HUES6 (cell line): ENCODE measurements around the gene IFT43.

Experiments used
- H3K27ac ChIP-seq: 2 replicates; pipeline ENCODE4 v1.7.0; 2013; ENCODE audit warnings: low read depth, mild to moderate bottlenecking, low read length, inconsistent platforms
- H3K27me3 ChIP-seq: 2 replicates; pipeline ENCODE4 v1.6.1; 2013; ENCODE audit warnings: low read length; ENCODE audit not compliant: control insufficient read depth, insufficient read depth
- H3K36me3 ChIP-seq: 2 replicates; pipeline ENCODE4 v1.6.1; 2013; ENCODE audit warnings: low read length; ENCODE audit not compliant: control insufficient read depth, insufficient read depth
- H3K4me1 ChIP-seq: 2 replicates; pipeline ENCODE4 v1.6.1; 2013; ENCODE audit warnings: low read length; ENCODE audit not compliant: control insufficient read depth, insufficient read depth
- H3K4me3 ChIP-seq: 2 replicates; pipeline ENCODE4 v1.5.1; 2013; ENCODE audit warnings: low read depth, low read length
- H3K9ac ChIP-seq: one replicate; pipeline ENCODE4 v1.6.1; 2013; ENCODE audit warnings: mild to moderate bottlenecking, low read length
- H3K9me3 ChIP-seq: 2 replicates; pipeline ENCODE4 v1.6.1; 2013; ENCODE audit warnings: low read depth, low read length; ENCODE audit not compliant: control insufficient read depth, insufficient read depth

The IFT43 gene

DNA sequence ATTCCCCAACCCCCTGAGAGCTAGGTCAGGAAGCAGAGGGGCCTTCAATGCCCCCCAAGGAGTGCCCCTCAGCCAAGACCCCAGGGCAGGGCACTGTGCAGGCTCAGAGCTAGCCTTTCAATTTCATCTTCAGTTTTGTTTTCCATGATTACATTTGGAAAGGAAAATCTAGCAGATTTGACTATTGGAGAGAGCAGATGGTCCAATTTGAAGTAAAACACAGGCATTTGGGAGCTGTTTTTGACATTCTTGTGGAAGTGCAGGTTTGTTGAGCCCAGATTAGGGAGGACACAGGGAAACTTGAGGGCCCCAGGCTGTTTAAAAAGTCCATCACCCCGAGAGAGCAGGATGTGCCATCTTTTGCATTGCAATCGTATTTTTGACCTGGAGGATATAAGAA lies 107.5 kb downstream of the IFT43 start:
- H3K27ac ChIP-seq = no peak overlapping the region
- H3K9ac ChIP-seq = no peak overlapping the region
- 0 out of 2 replicates have a peak, but pooled peaks cover 3% of the 10 kb centered on the region for H3K27me3 ChIP-seq
- no peaks in the 10 kb centered on the region for H3K36me3 ChIP-seq
- peaks cover 27% of the 10 kb centered on the region for H3K4me1 ChIP-seq
- H3K9me3 ChIP-seq = no peaks in the 10 kb centered on the region
- H3K4me3 ChIP-seq = no peak overlapping the region

DNA sequence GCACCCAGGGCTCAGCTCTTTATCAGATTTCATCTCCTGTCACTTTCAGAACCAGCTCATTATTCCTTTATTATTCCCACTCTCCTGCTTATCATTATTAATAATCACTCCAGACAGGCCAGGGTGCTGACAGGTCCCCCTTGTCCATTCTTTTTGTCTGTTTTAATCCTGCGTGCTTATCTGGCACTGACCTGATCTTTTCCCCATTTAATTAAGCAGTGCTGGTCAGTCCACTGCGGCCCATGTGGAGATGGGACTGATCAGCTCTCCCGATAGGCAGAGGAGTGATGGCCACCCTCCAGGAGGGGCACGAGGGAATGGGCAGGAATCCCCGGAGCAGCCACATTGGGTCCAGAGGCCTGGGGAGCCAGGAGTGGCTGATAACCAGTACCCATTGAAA lies 110.7 kb downstream of the IFT43 start:
- no peaks in the 10 kb centered on the region for H3K4me1 ChIP-seq
- no peak overlapping the region for H3K9ac ChIP-seq
- no peak overlapping the region for H3K4me3 ChIP-seq
- 0 out of 2 replicates have a peak, but pooled peaks cover 3% of the 10 kb centered on the region for H3K27me3 ChIP-seq
- no peaks in the 10 kb centered on the region for H3K36me3 ChIP-seq
- no peaks in the 10 kb centered on the region for H3K9me3 ChIP-seq
- no peak overlapping the region for H3K27ac ChIP-seq

DNA sequence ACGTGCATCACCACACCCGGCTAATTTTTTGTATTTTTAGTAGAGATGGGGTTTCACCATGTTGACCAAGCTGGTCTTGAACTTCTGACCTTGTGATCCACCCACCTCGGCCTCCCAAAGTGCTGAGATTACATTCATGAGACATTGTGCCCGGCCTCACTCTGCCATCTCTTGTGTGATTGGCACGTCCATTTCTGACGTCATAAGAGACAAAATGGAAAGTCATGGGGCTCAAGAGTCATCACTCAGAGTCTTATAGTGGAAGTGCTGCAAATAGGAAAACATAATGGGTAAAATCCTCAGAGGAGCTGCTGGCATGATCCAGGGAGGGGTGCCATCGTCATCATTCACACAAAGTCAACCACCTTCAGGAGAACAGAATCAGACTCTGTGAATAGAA lies 112.0 kb downstream of the IFT43 start:
- no peaks in the 10 kb centered on the region for H3K36me3 ChIP-seq
- no peak overlapping the region for H3K4me3 ChIP-seq
- no peak overlapping the region for H3K27ac ChIP-seq
- H3K27me3 ChIP-seq = no peaks in the 10 kb centered on the region
- no peaks in the 10 kb centered on the region for H3K9me3 ChIP-seq
- H3K9ac ChIP-seq = no peak overlapping the region
- no peaks in the 10 kb centered on the region for H3K4me1 ChIP-seq

DNA sequence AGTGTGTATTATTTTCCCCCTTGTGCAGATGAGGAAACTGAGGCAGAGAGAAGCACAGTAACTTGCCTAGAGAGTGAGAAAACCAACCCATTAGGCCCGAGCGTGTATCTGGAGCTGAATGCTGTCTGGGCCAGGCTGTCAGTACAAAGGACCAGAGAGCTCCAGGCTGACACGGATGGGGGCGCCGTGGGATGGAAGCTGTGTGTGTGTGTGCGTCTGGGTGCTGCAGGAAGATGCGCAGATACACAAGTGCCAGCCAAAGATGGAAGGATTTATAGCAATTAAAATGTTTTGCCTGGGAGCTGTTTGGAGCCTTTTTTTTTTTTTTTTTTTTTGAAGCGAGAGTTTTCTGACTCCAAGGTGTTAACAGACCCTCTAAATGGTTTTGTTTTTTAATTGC lies 112.5 kb downstream of the IFT43 start:
- H3K36me3 ChIP-seq = no peaks in the 10 kb centered on the region
- no peaks in the 10 kb centered on the region for H3K9me3 ChIP-seq
- no peak overlapping the region for H3K27ac ChIP-seq
- H3K4me3 ChIP-seq = no peak overlapping the region
- H3K9ac ChIP-seq = no peak overlapping the region
- H3K27me3 ChIP-seq = no peaks in the 10 kb centered on the region
- no peaks in the 10 kb centered on the region for H3K4me1 ChIP-seq

DNA sequence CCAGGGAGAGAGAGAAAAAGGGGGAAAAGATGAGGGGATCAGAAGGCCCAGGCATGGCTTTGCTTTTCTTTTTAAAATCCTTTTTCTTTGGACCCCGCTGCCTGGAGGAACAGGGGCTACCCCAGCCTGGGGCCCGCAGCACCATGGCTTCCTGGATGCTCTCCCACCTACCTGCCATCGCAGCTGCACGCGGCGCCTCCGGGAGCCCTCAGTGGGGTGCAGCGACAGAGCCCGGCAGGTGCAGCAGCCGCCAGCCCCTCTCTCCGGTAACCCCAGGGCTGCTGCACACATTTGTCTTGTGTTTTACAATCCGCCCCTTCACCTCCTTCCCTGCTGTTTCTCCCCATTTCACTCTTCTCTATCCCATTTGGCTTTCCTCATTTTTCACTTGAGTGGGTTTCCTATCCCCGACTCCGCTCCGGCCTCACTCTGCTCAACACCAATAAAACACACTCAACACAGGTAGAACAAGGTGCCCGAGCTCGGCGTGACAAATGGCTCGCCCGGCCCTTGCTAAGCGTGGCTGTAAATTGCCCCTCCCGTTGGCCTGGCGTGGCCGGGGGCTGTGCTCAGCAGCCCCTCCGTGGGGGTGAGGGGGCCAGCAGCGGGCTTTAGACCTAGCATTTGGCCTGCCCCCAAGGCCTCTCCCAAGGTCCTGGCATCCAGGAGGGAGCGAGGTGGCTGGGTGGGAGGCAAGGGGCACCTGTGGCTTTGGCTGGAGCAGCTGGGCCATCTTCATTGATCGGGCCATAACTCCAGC lies 113.5 kb downstream of the IFT43 start:
- Histone ChIP-seq H3K9me3 (no peaks in the 10 kb centered on the region), H3K4me1 (no peaks in the 10 kb centered on the region), H3K9ac (no peak overlapping the region), H3K4me3 (no peak overlapping the region), H3K27ac (no peak overlapping the region), H3K27me3 (no peaks in the 10 kb centered on the region), H3K36me3 (no peaks in the 10 kb centered on the region)

DNA sequence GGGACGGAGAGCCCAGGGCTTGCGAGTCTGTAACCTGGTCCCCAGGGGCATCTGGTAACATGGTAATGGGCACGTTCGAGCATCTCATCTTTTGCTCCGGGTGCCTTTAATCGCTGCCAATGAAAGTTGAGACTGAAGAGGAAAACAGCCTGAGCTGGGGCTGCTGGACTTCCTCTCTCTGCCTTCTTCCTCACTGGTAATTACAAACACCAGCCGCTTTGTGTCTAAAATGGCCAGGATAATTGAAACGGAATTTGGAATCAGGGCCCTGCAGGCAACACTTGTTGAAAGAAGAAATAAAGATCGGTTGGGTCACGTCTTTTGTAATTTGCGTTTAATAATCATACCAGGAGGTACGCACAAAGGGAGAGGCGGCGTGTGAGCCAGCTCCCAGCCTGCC lies 114.7 kb downstream of the IFT43 start:
- no peaks in the 10 kb centered on the region for H3K27me3 ChIP-seq
- H3K9ac ChIP-seq = no peak overlapping the region
- no peak overlapping the region for H3K4me3 ChIP-seq
- 0 out of 2 replicates have a peak, but pooled peaks cover 4% of the 10 kb centered on the region for H3K4me1 ChIP-seq
- H3K27ac ChIP-seq = no peak overlapping the region
- no peaks in the 10 kb centered on the region for H3K36me3 ChIP-seq
- H3K9me3 ChIP-seq = no peaks in the 10 kb centered on the region

DNA sequence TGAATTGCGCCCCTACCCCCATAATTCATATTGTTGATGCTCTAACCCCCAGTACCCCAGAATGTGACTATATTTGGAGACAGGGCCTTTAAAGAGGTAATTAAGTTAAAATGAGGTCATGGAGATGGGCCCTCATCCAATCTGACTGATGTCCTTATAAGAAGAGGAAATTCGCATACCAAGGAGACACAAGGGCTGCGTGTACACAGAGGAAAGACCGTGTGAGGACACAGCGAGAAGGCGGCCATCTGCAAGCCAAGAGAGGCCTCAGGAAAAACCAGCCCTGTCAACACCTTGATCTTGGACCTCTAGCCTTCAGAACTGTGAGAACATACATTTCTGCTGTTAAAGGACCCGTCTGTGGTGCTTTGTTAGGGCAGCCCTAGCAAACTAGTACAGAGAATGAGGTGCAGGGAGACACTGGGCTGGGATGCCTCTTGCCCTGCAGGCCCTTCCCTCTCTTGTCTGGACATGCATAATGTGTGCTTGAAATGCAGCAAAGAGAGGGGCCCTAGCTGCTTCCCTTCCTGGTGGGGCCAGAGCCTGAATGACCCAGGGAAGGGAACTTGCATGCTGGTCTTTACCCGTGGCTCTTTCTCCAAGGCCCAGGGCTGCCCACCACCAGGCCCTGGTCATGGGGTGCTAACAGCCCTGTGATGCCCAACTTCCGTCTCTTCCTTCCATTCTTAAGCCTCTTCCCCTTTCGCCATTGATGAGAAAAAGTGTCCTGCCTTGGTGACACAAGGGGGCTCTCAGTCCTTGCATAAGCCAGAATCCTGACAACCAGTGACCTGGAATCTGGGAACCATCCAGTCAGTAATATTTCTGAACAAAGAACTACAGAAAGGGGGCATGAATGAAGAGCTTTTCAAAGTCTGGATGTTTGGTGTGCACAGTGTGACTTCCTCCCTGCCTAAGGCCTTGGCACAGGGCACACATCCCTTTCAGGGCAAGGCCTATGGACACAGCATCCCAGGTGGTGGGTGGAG lies 116.1 kb downstream of the IFT43 start:
- H3K9ac ChIP-seq = no peak overlapping the region
- no peaks in the 10 kb centered on the region for H3K9me3 ChIP-seq
- H3K27me3 ChIP-seq = no peaks in the 10 kb centered on the region
- no peak overlapping the region for H3K4me3 ChIP-seq
- 0 out of 2 replicates have a peak, but pooled peaks cover 4% of the 10 kb centered on the region for H3K4me1 ChIP-seq
- H3K36me3 ChIP-seq = no peaks in the 10 kb centered on the region
- no peak overlapping the region for H3K27ac ChIP-seq

DNA sequence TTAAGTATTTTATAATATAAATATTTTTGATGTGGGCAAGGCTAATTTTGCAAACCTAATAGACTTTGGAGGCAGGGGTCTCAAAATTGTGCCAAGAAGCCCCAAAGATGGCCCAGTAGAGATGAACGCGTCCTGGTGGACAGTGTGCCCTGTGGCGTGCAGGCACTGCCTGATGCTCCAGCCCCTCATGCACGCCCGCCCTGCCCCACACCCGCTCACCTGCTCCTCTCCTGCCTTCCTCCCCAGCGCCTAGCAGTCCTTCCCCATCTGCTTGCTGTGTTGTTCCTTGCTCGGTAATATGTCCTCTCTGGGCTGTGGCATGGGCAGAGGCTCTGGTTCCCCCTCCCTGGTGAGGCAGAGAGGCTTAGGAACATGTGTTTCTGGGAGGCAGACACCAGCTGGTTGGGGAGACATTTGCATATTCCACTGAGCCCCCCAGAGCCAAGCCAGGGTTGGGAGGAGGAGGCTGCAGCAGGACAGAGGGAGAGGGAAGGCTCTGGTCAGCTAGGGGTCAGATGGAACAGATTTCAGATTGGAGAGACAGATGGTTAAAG lies 119.3 kb downstream of the IFT43 start:
- Histone ChIP-seq H3K9me3 (no peaks in the 10 kb centered on the region), H3K4me1 (0 out of 2 replicates have a peak, but pooled peaks cover 4% of the 10 kb centered on the region), H3K27me3 (no peaks in the 10 kb centered on the region), H3K4me3 (no peak overlapping the region), H3K9ac (no peak overlapping the region), H3K27ac (no peak overlapping the region), H3K36me3 (no peaks in the 10 kb centered on the region)

DNA sequence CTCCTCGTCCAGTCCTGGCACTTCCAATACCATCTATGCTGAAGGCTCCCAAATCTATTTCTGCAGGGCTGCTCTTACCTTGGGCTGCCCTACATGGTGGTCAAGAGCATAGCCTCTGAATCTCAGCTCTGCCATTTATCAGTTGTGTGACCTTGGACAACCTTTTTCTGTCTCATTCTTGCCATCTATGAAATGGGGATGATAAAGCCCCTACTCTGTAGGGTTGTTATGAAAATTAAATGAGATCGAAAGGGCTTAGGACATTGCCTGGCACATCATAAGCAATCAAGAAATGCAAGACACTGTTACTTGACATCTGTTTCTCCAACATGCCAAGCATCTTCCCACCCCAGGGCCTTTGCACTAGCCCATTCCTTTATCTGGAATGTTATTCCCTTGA lies 120.6 kb downstream of the IFT43 start:
- Histone ChIP-seq H3K36me3 (no peaks in the 10 kb centered on the region), H3K27me3 (no peaks in the 10 kb centered on the region), H3K9ac (no peak overlapping the region), H3K4me1 (0 out of 2 replicates have a peak, but pooled peaks cover 4% of the 10 kb centered on the region), H3K9me3 (no peaks in the 10 kb centered on the region), H3K27ac (no peak overlapping the region), H3K4me3 (no peak overlapping the region)

DNA sequence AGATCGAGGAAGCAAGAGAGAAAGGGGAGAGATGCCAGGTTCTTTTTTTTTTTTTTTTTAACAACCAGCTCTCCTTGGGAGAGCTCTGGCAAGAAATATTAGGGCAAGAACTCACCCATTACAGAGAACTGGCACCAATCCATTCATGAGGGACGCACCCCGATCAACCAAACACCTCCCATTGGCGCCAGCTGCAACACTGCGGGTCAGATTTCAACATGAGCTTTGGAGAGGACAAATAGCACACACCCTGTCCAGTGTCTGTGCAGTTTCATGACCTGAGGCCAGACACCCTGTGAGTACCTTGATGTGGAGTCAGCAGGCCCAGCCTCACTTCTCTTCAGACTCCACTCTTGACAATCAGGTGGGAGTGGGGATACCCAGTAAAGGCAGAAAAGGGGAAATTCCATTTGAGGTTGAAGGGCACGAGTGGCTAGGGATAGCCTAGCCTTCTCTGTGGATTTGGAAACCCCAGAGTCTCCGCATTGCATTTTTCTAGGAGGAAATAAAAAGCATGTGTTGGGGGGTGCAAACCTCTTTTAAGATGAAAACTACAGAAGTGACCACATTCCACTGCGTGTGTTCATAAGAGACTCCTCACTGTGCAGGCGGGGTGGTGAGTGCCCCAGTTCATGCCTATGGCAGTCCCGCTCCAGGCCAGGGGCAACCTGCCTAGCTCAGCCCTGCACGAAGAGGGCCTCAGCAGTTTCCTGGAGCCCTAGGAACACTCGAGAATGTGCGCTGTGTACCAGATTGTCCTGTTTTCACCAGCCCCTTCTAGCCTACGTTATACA lies 123.7 kb downstream of the IFT43 start:
- no peak overlapping the region for H3K27ac ChIP-seq
- H3K4me1 ChIP-seq = peaks cover 25% of the 10 kb centered on the region
- no peaks in the 10 kb centered on the region for H3K9me3 ChIP-seq
- H3K27me3 ChIP-seq = no peaks in the 10 kb centered on the region
- H3K9ac ChIP-seq = no peak overlapping the region
- H3K4me3 ChIP-seq = no peak overlapping the region
- no peaks in the 10 kb centered on the region for H3K36me3 ChIP-seq
